ENCODE data around the gene GMPR.

GMPR gene

GRCh38 chr6:16333580-16333979 lies 95.2 kb downstream of the GMPR start:
- DNase-seq: no peak

GRCh38 chr6:16334671-16335070 lies 96.3 kb downstream of the GMPR start:
- no peak for DNase-seq

- DNase-seq: no peak
These were observed 96.8 kb downstream of the GMPR start for GRCh38 chr6:16335176-16335575.

GRCh38 chr6:16336056-16336818 lies 97.8 kb downstream of the GMPR start:
- DNase-seq: no peak

- no peak for DNase-seq
These were observed 98.5 kb downstream of the GMPR start for GRCh38 chr6:16336911-16337294.

- DNase-seq: no peak
These were observed 99.0 kb downstream of the GMPR start for GRCh38 chr6:16337295-16337975.

- no peak for DNase-seq
These were observed 100.3 kb downstream of the GMPR start for GRCh38 chr6:16338577-16339264.

- DNase-seq: no peak
These were observed 100.8 kb downstream of the GMPR start for GRCh38 chr6:16339265-16339587.

- no peak for DNase-seq
These were observed 105.2 kb downstream of the GMPR start for GRCh38 chr6:16343593-16343992.

GRCh38 chr6:16344756-16345155 lies 106.4 kb downstream of the GMPR start:
- DNase-seq: no peak

Measured in stimulated activated CD4-positive, alpha-beta T cell treated with anti-CD3 and anti-CD28 coated beads, Interleukin-1b, Interleukin-23, amount 100 ng/mL, for 48 hours (primary cell).